ENCODE data around the gene ABCA2.

- TF ChIP-seq LARP7 (IDR thresholded peaks at IDR 0.05) (no peak), ZBTB43 (CRISPR knock-in tag; IDR thresholded peaks at IDR 0.05) (no peak), ETS2 (tag; IDR thresholded peaks at IDR 0.05; ENCODE audit: borderline replicate concordance, poor library complexity, severe bottlenecking) (no peak), ZNF644 (tag; IDR thresholded peaks at IDR 0.05; ENCODE audit: low read depth) (no peak), NFIX (CRISPR knock-in tag; IDR thresholded peaks at IDR 0.05; ENCODE audit: low read depth) (no peak), EP300 (IDR thresholded peaks at IDR 0.05; ENCODE audit: low read length) (no peak), POLR2AphosphoS5 (IDR thresholded peaks at IDR 0.05; ENCODE audit: control insufficient read depth, insufficient read depth, low read depth, low read length) (no peak), RCOR1 (IDR thresholded peaks at IDR 0.05; ENCODE audit: borderline replicate concordance in 1 of 2, low read depth in 2 of 2, low read length in 2 of 2) (no peak), NONO (IDR thresholded peaks at IDR 0.05; ENCODE audit: low read depth in 2 of 2, low read length in 1 of 2) (no peak), CHD1 (IDR thresholded peaks at IDR 0.05; ENCODE audit: low read length) (no peak)
- TF ChIP-seq, protein P1, sequence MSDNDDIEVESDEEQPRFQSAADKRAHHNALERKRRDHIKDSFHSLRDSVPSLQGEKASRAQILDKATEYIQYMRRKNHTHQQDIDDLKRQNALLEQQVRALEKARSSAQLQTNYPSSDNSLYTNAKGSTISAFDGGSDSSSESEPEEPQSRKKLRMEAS (CRISPR knock-in tag; IDR thresholded peaks at IDR 0.05), result no peak
These were observed 26.9 kb upstream of the ABCA2 start for GRCh38 chr9:137054932-137055384.
